RWPE1 (cell line): ENCODE data around the gene SPOP.

Source experiments
- CTCF ChIA-PET: fragments of 350-600 bp; sonication (Branson Sonifier 250); formaldehyde crosslinking; extraction: SDS; loops from one replicate; lab custom pipeline; 2021; lab: Yijun Ruan, JAX
- POLR2A ChIA-PET: fragments of 400-600 bp; formaldehyde crosslinking; extraction: SDS; loops from one replicate; lab custom pipeline; 2020; ENCODE audit warnings: antibody characterized with exemption; ENCODE audit not compliant: low non-redundant PET; lab: Yijun Ruan, JAX
- DNase-seq: peaks from one replicate; pipeline ENCODE4 v3.0.0; 2012; ENCODE audit warnings: low spot score
- H3K27ac ChIP-seq: fragments of 450-650 bp; 2 replicates; pipeline ENCODE4 v1.5.1; 2017
- CTCF ChIP-seq: fragments of 450-650 bp; conservative IDR thresholded peaks from 2 replicates; pipeline ENCODE4 v1.5.1; 2017; ENCODE audit warnings: low read depth, mild to moderate bottlenecking

The SPOP gene

DNA sequence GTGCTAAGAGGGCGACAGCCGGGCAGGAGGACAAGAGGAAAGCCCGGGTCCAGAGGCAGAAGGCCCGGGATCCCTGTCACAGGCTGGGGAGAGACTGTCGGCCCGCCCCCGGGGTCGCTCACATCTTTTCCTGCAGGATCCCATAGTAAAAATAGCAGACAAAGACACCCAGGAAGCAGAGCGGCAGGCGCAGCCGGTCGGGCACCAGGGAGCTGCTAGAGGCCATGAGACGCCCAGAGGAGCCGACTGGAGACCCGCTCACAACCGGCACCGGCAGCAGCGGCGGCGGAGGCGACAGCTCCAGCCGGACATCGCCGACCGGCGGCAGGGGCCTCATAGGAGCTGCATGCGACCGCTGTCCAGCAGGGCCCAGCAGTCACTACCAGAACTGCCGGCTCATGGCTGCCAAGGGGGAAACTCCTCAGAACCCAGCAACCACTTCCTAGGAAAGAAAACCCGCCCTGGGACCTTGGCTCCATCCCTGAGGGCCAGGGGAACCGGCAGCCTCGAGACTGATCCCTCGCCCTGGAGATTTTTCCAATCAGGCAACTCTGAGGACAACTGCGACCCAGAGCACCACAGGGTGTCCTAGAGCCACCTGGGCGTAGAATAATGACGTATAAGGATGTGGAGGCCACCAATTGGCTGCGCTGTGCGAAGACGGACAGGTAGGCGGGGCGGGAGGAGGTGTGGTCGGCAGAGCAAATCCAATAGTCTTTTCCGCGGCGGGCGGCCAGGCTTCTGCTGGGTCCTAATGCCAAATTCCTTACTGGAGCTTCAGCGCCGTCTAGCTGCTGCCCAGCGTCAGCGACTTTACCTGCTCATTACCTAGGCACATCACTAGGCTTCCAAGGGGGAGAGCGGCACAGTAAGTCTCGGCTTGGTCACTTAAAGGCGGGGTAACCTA is 30.0 kb upstream of the SPOP start, which contains the start of gene SLC35B1:
SLC35B1 (minus strand) TSS at position 357 of the 907 bp plus-strand sequence; CDS start at position 226, 131 bp downstream.
- TF ChIP-seq CTCF: peak; percentile 98
- peak within 1 kb of the TSS; percentile 88 for H3K27ac ChIP-seq
- CTCF ChIA-PET: interaction anchor here (0.5 to 1.8 kb wide), 16 partner anchors 12 to 512 kb away, joined by 3 to 8 read pairs (median 4); no protein-coding TSS in a partner anchor
- peak; percentile 100 for DNase-seq
- POLR2A ChIA-PET: interaction anchor here (1.4 kb wide), 1 partner anchor 56 kb away, joined by 3 read pairs; the partner anchor contains the start of gene FAM117A

DNA sequence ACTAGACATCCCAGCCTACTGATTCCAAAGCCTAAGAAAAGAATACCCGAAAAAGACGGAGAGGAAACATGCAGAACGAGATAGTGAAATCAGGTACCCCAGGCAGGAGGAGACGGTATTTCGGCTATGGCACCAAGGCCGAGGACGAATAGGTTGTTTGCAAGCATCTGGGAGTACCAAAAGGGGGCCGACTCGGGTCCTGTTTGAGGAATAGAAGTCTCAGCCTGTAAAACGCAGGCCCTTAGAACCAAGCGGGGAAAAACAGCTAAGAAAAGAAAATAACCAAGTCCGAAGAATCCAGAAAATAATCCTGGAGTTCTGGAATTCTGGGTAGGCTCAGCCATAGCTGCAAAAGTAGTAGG is 29.3 kb upstream of the SPOP start:
- TF ChIP-seq CTCF: no peak
- CTCF ChIA-PET: interaction anchor here (0.5 to 1.8 kb wide), 6 partner anchors 11 to 253 kb away, joined by 3 to 6 read pairs (median 4); no protein-coding TSS in a partner anchor
- POLR2A ChIA-PET: interaction anchor here (1.4 kb wide), 1 partner anchor 57 kb away, joined by 3 read pairs; the partner anchor contains the start of gene FAM117A
- peak overlapping the region; percentile 88 for H3K27ac ChIP-seq
- no peak for DNase-seq

- ChIA-PET CTCF (interaction anchor here (1.6 kb wide), 1 partner anchor 130 kb away, joined by 4 read pairs; the partner anchor contains the start of gene NXPH3), POLR2A (no interaction called here)
- no peak for TF ChIP-seq CTCF
- no peak for DNase-seq
- H3K27ac ChIP-seq: no peak overlapping the region
Measured at GRCh38 chr17:49705254-49705653, 27.4 kb upstream of the SPOP start.

DNA sequence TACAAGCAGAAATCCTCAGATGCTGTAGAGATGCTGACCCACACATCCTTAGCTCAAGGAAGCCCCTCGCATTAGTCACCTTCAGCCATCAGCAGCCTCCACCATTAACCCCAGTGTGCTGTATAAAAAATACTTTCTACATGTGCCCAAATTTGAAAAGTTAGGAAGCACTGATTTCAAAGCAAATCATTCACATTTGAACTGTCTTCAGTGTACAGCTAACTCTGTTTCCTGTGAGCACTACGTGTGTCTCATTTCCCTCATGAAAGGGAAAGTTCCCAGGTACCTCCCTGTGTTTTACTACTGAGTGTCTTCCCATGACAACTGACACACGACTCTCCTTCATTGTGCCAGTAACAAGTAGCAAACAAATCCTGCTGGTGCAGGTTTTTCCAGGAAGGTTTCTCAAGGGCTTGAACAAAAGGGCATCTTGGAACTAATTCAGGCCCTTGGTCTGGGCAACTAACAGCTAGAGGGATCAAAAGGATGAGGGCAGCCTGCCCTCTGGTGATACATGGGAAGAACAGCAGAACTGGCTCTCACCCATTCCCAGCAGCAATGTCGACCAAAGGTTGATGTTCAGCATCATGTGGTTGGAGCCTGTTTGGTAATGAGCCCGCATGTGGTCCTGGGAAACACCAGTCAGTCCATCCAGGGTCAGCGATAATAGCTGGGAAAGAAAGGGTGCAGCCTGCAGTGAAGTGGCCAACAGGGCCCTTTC is 25.8 kb upstream of the SPOP start:
- ChIA-PET POLR2A (interaction anchor here (0.5 kb wide), 1 partner anchor 195 kb away, joined by 3 read pairs; no protein-coding TSS in a partner anchor), CTCF (interaction anchor here (0.9 to 1.8 kb wide), 6 partner anchors 12 to 294 kb away, joined by 3 to 7 read pairs (median 3); no protein-coding TSS in a partner anchor)
- no peak overlapping the region for H3K27ac ChIP-seq
- TF ChIP-seq CTCF: peak; percentile 51
- no peak for DNase-seq

DNA sequence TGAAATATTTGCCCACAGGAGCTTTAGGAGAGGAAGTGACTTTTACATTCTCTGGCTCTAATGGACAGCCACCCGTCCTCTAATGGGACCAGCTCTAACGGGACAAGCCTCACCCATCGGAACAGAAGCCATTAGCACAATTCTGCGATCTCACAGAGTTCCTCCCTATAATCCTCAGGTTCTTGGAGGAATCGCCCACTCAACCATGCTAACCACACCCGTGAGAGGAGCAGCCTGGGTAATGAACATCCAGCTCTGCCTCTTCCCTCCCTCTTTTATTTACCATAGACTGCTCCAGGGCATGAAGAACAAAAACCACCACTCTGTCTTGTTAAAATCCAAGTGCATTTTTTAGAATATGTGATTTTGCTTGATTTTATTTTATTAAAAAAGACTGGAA is 23.1 kb upstream of the SPOP start:
- no peak for TF ChIP-seq CTCF
- no peak for DNase-seq
- ChIA-PET POLR2A (no interaction called here), CTCF (interaction anchor here (1.2 to 4.2 kb wide), 2 partner anchors 125 to 130 kb away, joined by 4 to 27 read pairs; partner anchors contain the start of gene NXPH3)
- H3K27ac ChIP-seq: no peak overlapping the region
